Keratinocyte (primary cell): ENCODE results near the gene GPR26.

Experiments
- EZH2 ChIP-seq: IDR thresholded peaks from one replicate; pipeline ENCODE4 v1.6.1; 2012; ENCODE audit warnings: inconsistent platforms, mild to moderate bottlenecking, low read length, moderate library complexity
- TF ChIP-seq, protein P1 (sequence below), 3 experiments: IDR thresholded peaks in 1 of 3; conservative IDR thresholded peaks in 1 of 3; optimal IDR thresholded peaks in 1 of 3; 2 replicates in 2 of 3; 3 replicates in 1 of 3; pipeline versions ENCODE3 to v1.5.1; 2011; ENCODE audit warnings: low read length in 3 of 3, mild to moderate bottlenecking in 3 of 3, moderate library complexity in 2 of 3, control low read depth in 1 of 3, inconsistent platforms in 1 of 3; ENCODE audit not compliant: insufficient read depth in 2 of 3; ENCODE audit errors: extremely low read depth in 1 of 3

- TF ChIP-seq, protein P1, sequence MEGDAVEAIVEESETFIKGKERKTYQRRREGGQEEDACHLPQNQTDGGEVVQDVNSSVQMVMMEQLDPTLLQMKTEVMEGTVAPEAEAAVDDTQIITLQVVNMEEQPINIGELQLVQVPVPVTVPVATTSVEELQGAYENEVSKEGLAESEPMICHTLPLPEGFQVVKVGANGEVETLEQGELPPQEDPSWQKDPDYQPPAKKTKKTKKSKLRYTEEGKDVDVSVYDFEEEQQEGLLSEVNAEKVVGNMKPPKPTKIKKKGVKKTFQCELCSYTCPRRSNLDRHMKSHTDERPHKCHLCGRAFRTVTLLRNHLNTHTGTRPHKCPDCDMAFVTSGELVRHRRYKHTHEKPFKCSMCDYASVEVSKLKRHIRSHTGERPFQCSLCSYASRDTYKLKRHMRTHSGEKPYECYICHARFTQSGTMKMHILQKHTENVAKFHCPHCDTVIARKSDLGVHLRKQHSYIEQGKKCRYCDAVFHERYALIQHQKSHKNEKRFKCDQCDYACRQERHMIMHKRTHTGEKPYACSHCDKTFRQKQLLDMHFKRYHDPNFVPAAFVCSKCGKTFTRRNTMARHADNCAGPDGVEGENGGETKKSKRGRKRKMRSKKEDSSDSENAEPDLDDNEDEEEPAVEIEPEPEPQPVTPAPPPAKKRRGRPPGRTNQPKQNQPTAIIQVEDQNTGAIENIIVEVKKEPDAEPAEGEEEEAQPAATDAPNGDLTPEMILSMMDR (optimal IDR thresholded peaks at IDR 0.05 in 1 of 3, IDR thresholded peaks at IDR 0.05 in 1 of 3, conservative IDR thresholded peaks at IDR 0.05 in 1 of 3; ENCODE audit: extremely low read depth in 1 of 3, insufficient read depth in 2 of 3, low read length in 3 of 3): no peak
- no peak for TF ChIP-seq EZH2
Measured at GRCh38 chr10:123682477-123682876, 16.3 kb downstream of the GPR26 start.
